H7 (cell line): ENCODE data around the gene NME2. TPM values are rescaled to one million over a fixed set of nuclear protein-coding genes. Genes with fewer than 3 reads are reported as not detected.

ENCODE experiments used
- DNase-seq: peaks from one replicate; pipeline ENCODE4 v3.0.0; 2012
- H3K27me3 ChIP-seq: 2 replicates; pipeline ENCODE4 v1.6.0; 2011; ENCODE audit warnings: mild to moderate bottlenecking, low read length; ENCODE audit not compliant: control insufficient read depth, insufficient read depth
- H3K36me3 ChIP-seq: replicated peaks from 2 replicates; pipeline ENCODE4 v1.5.1; 2011; ENCODE audit warnings: low read length; ENCODE audit not compliant: control insufficient read depth, insufficient read depth
- H3K4me3 ChIP-seq: 2 replicates; pipeline ENCODE4 v1.5.1; 2011; ENCODE audit warnings: low read depth, mild to moderate bottlenecking, control low read depth, low read length, moderate library complexity; ENCODE audit not compliant: insufficient read depth
- total RNA-seq: library from RNA; depleted of rRNA; stranded (reverse); fragments of >200 nt; shearing (Covaris generic); gene quantifications from 2 replicates; pipeline ENCODE4 v1.2.3, GENCODE V29; 2014; rRNA removed

NME2 gene
- total RNA-seq, 1 experiment from 2014 or later = 649 TPM

- DNase-seq = no peak
- Histone ChIP-seq H3K27me3 (no peaks in the 10 kb centered on the region), H3K4me3 (no peak overlapping the region), H3K36me3 (peaks cover 13% of the 10 kb centered on the region)
These were observed 48.7 kb downstream of the NME2 start for GRCh38 chr17:51214920-51215319.

- Histone ChIP-seq H3K27me3 (no peaks in the 10 kb centered on the region), H3K4me3 (no peak overlapping the region), H3K36me3 (peaks cover 18% of the 10 kb centered on the region)
- DNase-seq = no peak
These were observed 51.7 kb downstream of the NME2 start for GRCh38 chr17:51217946-51218345.

GRCh38 chr17:51221322-51221721 is 55.1 kb downstream of the NME2 start:
- peaks cover 23% of the 10 kb centered on the region for H3K36me3 ChIP-seq
- no peak for DNase-seq
- no peaks in the 10 kb centered on the region for H3K27me3 ChIP-seq
- no peak overlapping the region for H3K4me3 ChIP-seq

Other genes starting within 250 kb of the NME2 start
- gene SPAG9, start 45.5 kb upstream of the NME2 start, total RNA-seq = 29.8 and 42.0 TPM in 2 replicates
- gene NME1, start 12.9 kb upstream of the NME2 start, total RNA-seq = 168 and 211 TPM in 2 replicates
- gene MBTD1, start 93.6 kb downstream of the NME2 start, total RNA-seq = 19.3 and 30.5 TPM in 2 replicates
- gene UTP18, start 94.1 kb downstream of the NME2 start, total RNA-seq = 80.1 and 81.8 TPM in 2 replicates